Fibroblast of skin of abdomen (primary cell): ENCODE results near the gene CEP162.
"Not testable (repeated sequence)": the region's sequence is repeated elsewhere in the genome, so short reads cannot be mapped to it uniquely, and the experiment has no call there.

Source experiments
- DNase-seq: peaks from one replicate; pipeline ENCODE4 v3.0.0-alpha.2; 2013

CEP162 gene

GRCh38 chr6:84228198-84228543 is 728 bp upstream of the CEP162 start:
- no peak for DNase-seq

DNA sequence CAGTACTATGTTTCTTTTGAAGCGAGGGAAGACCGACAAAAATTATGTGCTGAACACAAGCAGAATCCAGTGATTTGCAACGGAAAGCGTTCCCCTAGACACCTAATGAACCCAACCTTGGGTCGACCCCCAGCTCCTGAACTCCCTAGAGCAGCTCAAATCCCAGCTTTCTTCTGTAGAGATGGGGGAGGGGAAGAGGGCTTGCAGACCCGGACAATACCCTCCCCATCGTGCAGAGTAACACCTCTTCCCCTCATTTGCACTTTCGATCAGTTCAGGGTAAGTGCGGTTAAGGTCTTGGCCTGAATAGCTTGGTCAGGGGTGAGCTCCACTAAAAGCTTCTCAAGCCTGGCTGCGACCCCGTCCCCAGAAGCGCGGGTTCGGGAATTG is 404 bp downstream of the CEP162 start:
- DNase-seq = no peak

- DNase-seq = peak; percentile 75
These were observed 3.2 kb downstream of the CEP162 start for GRCh38 chr6:84224251-84224650.

- not testable (repeated sequence) for DNase-seq
These were observed 3.8 kb downstream of the CEP162 start for GRCh38 chr6:84223608-84224007.

DNA sequence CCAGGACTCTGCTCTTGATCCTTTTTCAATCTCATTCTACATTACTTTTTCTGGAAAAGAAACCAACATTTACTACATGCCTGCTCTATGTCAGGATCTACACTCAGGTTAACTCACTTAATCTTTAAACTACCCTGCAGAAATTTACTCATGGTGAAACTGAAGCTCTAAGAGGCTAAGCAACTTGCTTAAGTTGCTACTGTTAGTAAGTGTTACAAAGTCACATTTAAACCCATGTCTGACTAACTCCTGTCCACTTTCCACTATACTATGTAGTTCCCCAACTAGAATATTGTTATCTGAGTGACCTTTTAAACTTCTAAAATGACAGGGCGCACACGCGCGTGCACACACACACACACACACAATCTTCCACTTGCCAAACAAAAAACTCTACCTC is 5.0 kb downstream of the CEP162 start:
- DNase-seq = no peak

GRCh38 chr6:84220809-84221409 is 6.5 kb downstream of the CEP162 start:
- peak; percentile 21 for DNase-seq

DNA sequence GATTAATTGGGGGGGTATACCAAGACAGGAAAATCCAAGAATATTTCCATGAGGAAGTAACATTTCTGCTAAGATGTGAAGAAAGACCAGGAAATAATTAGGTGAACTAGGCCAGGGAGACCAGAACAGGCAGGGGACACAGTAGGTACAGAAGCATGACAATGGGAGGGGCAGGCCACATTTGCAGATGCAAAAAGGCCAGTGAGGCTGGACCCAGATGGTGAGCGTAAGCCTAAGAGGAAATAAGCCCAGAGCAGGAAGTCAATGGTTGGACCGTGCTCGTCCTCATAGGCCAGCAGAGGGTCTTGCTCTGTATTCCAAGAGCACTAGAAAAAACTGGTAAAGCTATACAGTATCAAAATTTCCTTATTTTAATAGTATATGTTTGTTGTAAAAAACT is 9.4 kb downstream of the CEP162 start:
- no peak for DNase-seq

GRCh38 chr6:84213217-84213616 is 14.2 kb downstream of the CEP162 start:
- DNase-seq = no peak

GRCh38 chr6:84204011-84204410 is 23.4 kb downstream of the CEP162 start:
- DNase-seq = no peak

DNA sequence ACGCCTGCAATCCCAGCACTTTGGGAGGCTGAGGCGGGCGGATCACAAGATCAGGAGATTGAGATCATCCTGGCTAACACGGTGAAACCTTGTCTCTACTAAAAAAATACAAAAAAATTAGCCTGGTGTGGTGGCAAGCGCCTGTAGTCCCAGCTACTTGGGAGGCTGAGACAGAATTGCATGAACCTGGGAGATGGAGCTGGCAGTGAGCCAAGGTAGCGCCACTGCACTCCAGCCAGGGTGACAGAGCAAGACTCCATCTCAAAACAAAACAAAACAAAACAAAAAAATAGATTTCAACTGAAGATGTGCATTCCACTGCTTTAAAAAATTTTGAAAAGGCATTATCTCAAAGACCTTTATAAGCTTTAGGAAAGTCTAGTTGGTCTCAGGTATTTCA is 27.5 kb downstream of the CEP162 start:
- not testable (repeated sequence) for DNase-seq

DNA sequence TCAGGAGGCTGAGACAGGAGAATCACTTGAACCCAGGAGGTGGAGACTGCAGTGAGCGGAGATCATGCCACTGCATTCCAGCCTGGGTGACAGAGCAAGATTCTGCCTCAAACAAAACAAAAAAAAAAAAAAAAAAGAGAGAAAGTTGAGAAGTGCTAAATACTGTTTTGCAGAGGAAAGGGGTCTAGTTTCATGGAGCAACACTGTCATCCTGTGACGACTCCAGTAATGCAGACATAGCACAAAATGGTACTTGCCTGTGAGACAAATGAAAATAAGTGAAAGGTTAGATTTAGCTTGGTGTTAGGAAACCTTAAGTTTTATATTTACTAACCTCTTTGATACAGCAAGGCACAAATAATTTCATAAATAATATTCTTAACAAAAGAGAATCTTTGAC is 29.7 kb downstream of the CEP162 start:
- no peak for DNase-seq

- DNase-seq = peak; percentile 77
These were observed 34.2 kb downstream of the CEP162 start for GRCh38 chr6:84193114-84193708.

GRCh38 chr6:84191802-84192201 is 35.6 kb downstream of the CEP162 start:
- no peak for DNase-seq

DNA sequence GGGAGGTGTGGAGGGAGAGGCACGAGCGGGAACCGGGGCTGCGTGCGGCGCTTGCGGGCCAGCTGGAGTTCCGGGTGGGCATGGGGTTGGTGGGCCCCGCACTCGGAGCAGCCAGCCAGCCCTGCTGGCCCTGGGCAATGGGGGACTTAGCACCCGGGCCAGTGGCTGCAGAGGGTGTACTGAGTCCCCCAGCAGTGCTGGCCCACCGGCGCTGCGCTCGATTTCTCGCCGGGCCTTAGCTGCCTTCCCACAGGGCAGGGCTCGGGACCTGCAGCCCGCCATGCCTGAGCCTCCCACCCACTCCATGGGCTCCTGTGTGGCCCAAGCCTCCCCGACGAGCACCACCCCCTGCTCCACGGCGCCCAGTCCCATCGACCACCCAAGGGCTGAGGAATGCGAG is 38.1 kb downstream of the CEP162 start:
- not testable (repeated sequence) for DNase-seq

- no peak for DNase-seq
These were observed 44.0 kb downstream of the CEP162 start for GRCh38 chr6:84183430-84183829.

DNA sequence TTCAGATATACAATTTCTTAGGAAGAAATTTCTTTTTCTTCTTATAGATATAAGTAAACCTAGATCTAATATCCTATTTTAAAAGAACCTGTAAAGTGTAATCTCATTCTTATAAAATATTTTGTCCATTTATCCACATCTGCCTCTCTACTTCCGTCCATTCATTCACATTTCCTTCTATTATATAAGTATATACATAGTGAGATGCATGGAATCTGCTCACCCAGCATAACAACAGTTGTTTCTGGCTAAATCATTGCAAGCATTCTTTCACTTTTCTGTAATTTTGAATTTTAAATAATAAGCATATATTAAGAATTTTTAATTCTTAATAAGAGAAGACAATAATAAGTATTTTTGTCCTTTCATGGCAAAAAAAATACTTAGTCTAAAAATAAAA is 45.4 kb downstream of the CEP162 start:
- no peak for DNase-seq

DNA sequence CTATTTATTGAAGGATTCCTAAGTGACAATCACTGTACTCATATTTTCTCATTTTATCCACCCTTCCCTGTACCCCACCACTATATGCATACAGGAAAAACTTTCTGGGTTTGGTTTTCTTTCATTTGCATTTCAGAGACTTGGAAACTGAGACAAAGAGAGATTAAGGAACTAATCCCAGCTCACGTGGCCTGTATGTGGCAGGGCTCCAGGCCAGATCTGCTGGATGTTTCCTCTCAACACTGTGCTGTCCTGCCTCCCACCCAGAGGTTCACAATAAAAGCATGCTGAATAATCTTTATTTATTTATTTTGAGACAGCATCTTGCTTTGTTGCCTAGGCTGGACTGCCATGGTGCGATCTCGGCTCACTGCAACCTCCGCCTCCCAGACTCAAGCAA is 50.2 kb downstream of the CEP162 start:
- DNase-seq = no peak

DNA sequence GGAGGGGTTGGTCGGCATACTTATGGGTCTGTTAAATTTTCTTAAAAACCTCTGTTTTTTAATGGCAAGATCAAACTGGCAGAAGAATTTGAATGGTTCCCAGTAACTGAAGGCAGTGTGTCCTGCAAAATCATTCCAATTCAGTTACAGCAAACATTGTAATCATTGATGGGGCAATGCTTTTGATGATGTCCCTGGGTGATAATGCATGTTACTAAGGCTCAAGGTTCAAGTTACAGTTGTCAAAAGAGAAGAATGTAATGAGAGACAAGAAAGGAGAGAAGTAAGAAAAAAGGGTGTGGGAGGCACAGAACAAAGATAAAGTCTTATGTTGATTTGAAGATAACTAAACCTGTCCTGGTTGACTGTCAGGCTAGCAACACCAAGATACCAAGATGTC is 54.9 kb downstream of the CEP162 start:
- DNase-seq = no peak

GRCh38 chr6:84172080-84172479 is 55.4 kb downstream of the CEP162 start:
- no peak for DNase-seq

GRCh38 chr6:84167457-84167856 is 60.0 kb downstream of the CEP162 start:
- DNase-seq = no peak

GRCh38 chr6:84166395-84166794 is 61.0 kb downstream of the CEP162 start:
- no peak for DNase-seq

- not testable (repeated sequence) for DNase-seq
These were observed 63.1 kb downstream of the CEP162 start for GRCh38 chr6:84164328-84164727.

DNA sequence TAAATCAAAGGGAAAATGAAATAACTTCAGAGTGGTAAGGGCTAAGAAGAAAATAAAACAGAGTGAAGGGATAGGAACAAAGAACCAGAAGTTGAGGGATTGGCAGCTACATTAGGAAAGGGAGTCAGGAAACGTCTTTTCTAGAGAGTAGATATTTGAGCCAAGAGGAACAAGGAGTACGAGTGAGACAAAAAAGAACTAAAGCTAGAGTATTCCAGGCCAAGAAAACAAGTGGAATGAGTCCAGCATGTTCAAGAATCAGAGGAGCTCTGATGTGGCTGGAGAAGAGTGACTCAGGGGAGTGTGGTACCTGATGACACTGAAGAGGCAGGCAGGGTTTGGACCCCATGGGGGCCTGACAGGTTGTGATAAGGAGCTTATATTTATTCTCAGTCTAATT is 66.3 kb downstream of the CEP162 start:
- no peak for DNase-seq

DNA sequence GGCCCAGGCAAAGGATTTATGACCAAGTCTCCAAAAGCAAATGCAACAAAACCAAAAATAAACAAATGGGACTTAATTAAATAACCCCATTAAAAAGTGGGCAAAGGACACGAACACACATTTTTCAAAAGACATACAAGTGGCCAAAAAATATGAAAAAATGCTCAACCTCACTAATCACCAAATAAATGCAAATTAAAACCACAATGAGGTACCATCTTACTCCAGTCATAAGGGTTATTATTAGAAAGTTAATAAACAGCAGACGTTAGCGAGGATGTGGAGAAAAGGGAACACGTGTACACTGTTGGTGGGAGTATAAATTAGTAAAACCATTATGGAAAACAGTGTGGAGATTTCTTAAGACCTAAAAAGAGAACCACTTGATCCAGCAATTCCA is 71.1 kb downstream of the CEP162 start:
- DNase-seq = no peak

- DNase-seq = no peak
These were observed 75.8 kb downstream of the CEP162 start for GRCh38 chr6:84151669-84152068.
